ENCODE measurements around the gene APBB2. TPM values are rescaled to one million over a fixed set of nuclear protein-coding genes. Genes with fewer than 3 reads are reported as not detected.

The APBB2 gene
- total and polyA plus RNA-seq, 2 of the 4 experiments (the other 2 are of a cell fraction): 47.9 to 75.5 TPM

DNA sequence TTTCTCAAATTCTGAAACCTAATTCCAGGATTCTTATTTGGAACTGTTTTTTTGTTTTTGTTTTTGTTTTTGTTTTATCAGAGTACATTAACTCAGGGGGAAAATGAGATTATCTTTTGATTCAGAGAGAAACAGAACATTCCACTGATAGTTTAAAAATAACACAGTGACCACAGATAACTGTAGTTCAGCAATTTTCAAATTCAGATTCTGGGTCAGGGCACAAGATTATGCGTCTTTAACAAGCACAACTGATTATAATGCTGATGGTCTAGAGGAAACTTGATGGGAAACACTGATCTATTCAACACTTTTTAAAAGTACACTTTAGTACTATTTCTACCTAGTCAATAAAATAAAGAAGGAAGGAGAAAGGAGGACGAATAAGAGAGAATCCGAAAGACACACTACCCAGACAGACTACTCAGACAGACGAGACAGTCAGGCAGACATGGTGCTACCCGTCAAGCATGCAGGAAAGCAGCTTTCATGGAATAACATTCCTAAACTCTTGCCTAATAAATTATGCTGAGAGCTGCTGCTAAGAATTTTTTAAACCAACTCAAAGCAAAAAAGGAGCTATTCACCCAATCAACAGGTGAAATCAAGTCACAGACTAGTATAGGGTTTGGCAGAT is 59.0 kb downstream of the APBB2 start:
- H2AK5ac ChIP-seq (ENCODE audit: low read depth, low read length): no peak overlapping the region
- H2BK120ac ChIP-seq (ENCODE audit: low read depth, low read length): peak overlapping the region; percentile 39; the same call in 1 of the 2 replicates
- H3K79me1 ChIP-seq (ENCODE audit: low read depth in 1 of 2, low read length in 2 of 2): peaks cover 29 to 51% of the 10 kb centered on the region in 2 experiments; a peak in 3 of 4 replicates
- H3K9me1 ChIP-seq (ENCODE audit: insufficient read depth, low read length): peaks cover 15% of the 10 kb centered on the region
- ATAC-seq (ENCODE audit: low read depth): peak; percentile 60
- peak overlapping the region; percentile 22 for H2BK5ac ChIP-seq (ENCODE audit: low read depth, low read length, poor library complexity, severe bottlenecking)
- no peak overlapping the region for H3K4me3 ChIP-seq (ENCODE audit: insufficient read depth, low read depth, low read length)
- intact Hi-C loops (cut with micrococcal nuclease): loop anchor here (5.0 kb wide), 2 partner anchors 57 to 178 kb away; partner anchors contain the start of gene APBB2
- no peak overlapping the region for H2BK15ac ChIP-seq (ENCODE audit: low read depth, low read length)
- H4K8ac ChIP-seq (ENCODE audit: low read depth in 2 of 2, low read length in 2 of 2): no peak overlapping the region
- in situ Hi-C loops (cut with MboI; ENCODE audit: low sequenced_read_pairs): no loop called here
- no peaks in the 10 kb centered on the region for H3K27me3 ChIP-seq (ENCODE audit: control insufficient read depth, insufficient read depth, low read length)
- H3K18ac ChIP-seq (ENCODE audit: low read depth, low read length): peak overlapping the region; percentile 1; the same call in 1 of the 2 replicates
- no peak overlapping the region for H3K14ac ChIP-seq (replicated peaks; ENCODE audit: low read depth, low read length)
- no peak overlapping the region for H3K56ac ChIP-seq (ENCODE audit: extremely low read depth, insufficient read depth, low read length)
- peak; percentile 80 for DNase-seq
- H3K23ac ChIP-seq (ENCODE audit: low read depth, low read length): no peak overlapping the region; the same call in 1 of the 2 replicates
- H3K27ac ChIP-seq (ENCODE audit: insufficient read depth, low read length): no peak overlapping the region
- peak overlapping the region; percentile 48; the same call in 1 of the 2 replicates for H3K4me2 ChIP-seq (ENCODE audit: low read depth, low read length)
- no peak overlapping the region for H4K91ac ChIP-seq (ENCODE audit: insufficient read depth, low read depth, low read length)
- TF ChIP-seq RCOR1 (IDR thresholded peaks at IDR 0.05; ENCODE audit: insufficient replicate concordance, low read length): no peak
- TF ChIP-seq MAFK (IDR thresholded peaks at IDR 0.05; ENCODE audit: low read depth, low read length): no peak
- no peak for TF ChIP-seq FOS (IDR thresholded peaks at IDR 0.05; ENCODE audit: low read depth, low read length)
- no peak for TF ChIP-seq BHLHE40 (IDR thresholded peaks at IDR 0.05; ENCODE audit: low read depth, low read length)
- TF ChIP-seq CEBPB (IDR thresholded peaks at IDR 0.05; ENCODE audit: low read depth, low read length): peak; percentile 88
- no peak for TF ChIP-seq RFX5 (IDR thresholded peaks at IDR 0.05; ENCODE audit: low read depth, low read length)
- TF ChIP-seq, protein P1, sequence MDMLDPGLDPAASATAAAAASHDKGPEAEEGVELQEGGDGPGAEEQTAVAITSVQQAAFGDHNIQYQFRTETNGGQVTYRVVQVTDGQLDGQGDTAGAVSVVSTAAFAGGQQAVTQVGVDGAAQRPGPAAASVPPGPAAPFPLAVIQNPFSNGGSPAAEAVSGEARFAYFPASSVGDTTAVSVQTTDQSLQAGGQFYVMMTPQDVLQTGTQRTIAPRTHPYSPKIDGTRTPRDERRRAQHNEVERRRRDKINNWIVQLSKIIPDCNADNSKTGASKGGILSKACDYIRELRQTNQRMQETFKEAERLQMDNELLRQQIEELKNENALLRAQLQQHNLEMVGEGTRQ (IDR thresholded peaks at IDR 0.05; ENCODE audit: low read depth, low read length): no peak
- TF ChIP-seq RAD21 (IDR thresholded peaks at IDR 0.05; ENCODE audit: low read length): peak; percentile 8; the same call in 1 of the 2 replicates
- no peak for TF ChIP-seq MAZ (IDR thresholded peaks at IDR 0.05; ENCODE audit: borderline replicate concordance, low read depth, low read length)
- TF ChIP-seq, protein P2, sequence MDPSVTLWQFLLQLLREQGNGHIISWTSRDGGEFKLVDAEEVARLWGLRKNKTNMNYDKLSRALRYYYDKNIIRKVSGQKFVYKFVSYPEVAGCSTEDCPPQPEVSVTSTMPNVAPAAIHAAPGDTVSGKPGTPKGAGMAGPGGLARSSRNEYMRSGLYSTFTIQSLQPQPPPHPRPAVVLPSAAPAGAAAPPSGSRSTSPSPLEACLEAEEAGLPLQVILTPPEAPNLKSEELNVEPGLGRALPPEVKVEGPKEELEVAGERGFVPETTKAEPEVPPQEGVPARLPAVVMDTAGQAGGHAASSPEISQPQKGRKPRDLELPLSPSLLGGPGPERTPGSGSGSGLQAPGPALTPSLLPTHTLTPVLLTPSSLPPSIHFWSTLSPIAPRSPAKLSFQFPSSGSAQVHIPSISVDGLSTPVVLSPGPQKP (IDR thresholded peaks at IDR 0.05; ENCODE audit: borderline replicate concordance, low read depth, low read length): no peak
- TF ChIP-seq SMC3 (IDR thresholded peaks at IDR 0.05; ENCODE audit: low read depth, low read length): no peak
- no peak for TF ChIP-seq NFE2L2 (IDR thresholded peaks at IDR 0.05; ENCODE audit: low read depth, low read length)
- ChIA-PET POLR2A (ENCODE audit: unreplicated experiment) (no interaction called here), CTCF (interaction anchor here (0.7 to 1.4 kb wide), 4 partner anchors 17 to 224 kb away, joined by 3 to 4 read pairs (median 3); no protein-coding TSS in a partner anchor)
- no peak overlapping the region for H3K9ac ChIP-seq (ENCODE audit: low read depth, low read length)
- no peak overlapping the region for H3K4ac ChIP-seq (ENCODE audit: low read depth, low read length)
- peaks cover 9% of the 10 kb centered on the region for H3K4me1 ChIP-seq (ENCODE audit: control insufficient read depth, insufficient read depth, low read length)
- H2BK20ac ChIP-seq (ENCODE audit: low read depth, low read length): no peak overlapping the region
- dilution Hi-C loops (cut with HindIII; ENCODE audit: low sequenced_read_pairs, unreplicated experiment): no loop called here
- no peak overlapping the region for H4K5ac ChIP-seq (ENCODE audit: low read depth, low read length)
- H3K9me3 ChIP-seq (ENCODE audit: control insufficient read depth, insufficient read depth, low read length): no peaks in the 10 kb centered on the region
- no peak overlapping the region for H2AK9ac ChIP-seq (replicated peaks; ENCODE audit: low read depth, low read length, poor library complexity)
- WGBS, 2 experiments (ENCODE audit: extremely low coverage in 2 of 2, insufficient read length in 1 of 2): no CpG with 5 or more reads among the region's 5 CpGs
- no peak overlapping the region for H2AFZ ChIP-seq (replicated peaks; ENCODE audit: low read length, poor library complexity)
- peaks cover 4% of the 10 kb centered on the region for H4K20me1 ChIP-seq (ENCODE audit: insufficient read depth, low read length)
- no TSS peak for BruUV-seq (replicated peaks)
- H3K36me3 ChIP-seq (ENCODE audit: control insufficient read depth, insufficient read depth, low read length): no peaks in the 10 kb centered on the region

All from IMR-90 (cell line).